Measurements from ENCODE around the gene CTNNBIP1.

The CTNNBIP1 gene

GRCh38 chr1:9842781-9843575, 67.1 kb downstream of the CTNNBIP1 start:
- no peak for TF ChIP-seq FOXP2 (optimal IDR thresholded peaks at IDR 0.05; ENCODE audit: borderline replicate concordance, extremely low read depth, extremely low read length, insufficient read depth)
- no peak for TF ChIP-seq TAF1 (IDR thresholded peaks at IDR 0.05; ENCODE audit: borderline replicate concordance, insufficient read depth, low read length)
- no peak for TF ChIP-seq POLR2AphosphoS5 (IDR thresholded peaks at IDR 0.05; ENCODE audit: low read depth, low read length)
- TF ChIP-seq REST (IDR thresholded peaks at IDR 0.05; ENCODE audit: insufficient read depth in 1 of 2, low read depth in 2 of 2, low read length in 2 of 2), result no peak
- no peak for TF ChIP-seq SIN3A (IDR thresholded peaks at IDR 0.05; ENCODE audit: borderline replicate concordance, insufficient read depth, low read length)

- TF ChIP-seq TAF1 (IDR thresholded peaks at IDR 0.05; ENCODE audit: borderline replicate concordance, insufficient read depth, low read length) (no peak), POLR2AphosphoS5 (IDR thresholded peaks at IDR 0.05; ENCODE audit: low read depth, low read length) (no peak), REST (IDR thresholded peaks at IDR 0.05; ENCODE audit: insufficient read depth in 1 of 2, low read depth in 2 of 2, low read length in 2 of 2) (no peak), FOXP2 (optimal IDR thresholded peaks at IDR 0.05; ENCODE audit: borderline replicate concordance, extremely low read depth, extremely low read length, insufficient read depth) (no peak), SIN3A (IDR thresholded peaks at IDR 0.05; ENCODE audit: borderline replicate concordance, insufficient read depth, low read length) (no peak)
These were observed 67.9 kb downstream of the CTNNBIP1 start for GRCh38 chr1:9842073-9842711.

GRCh38 chr1:9841460-9841859, 68.6 kb downstream of the CTNNBIP1 start:
- TF ChIP-seq REST (IDR thresholded peaks at IDR 0.05; ENCODE audit: insufficient read depth in 1 of 2, low read depth in 2 of 2, low read length in 2 of 2) (no peak), SIN3A (IDR thresholded peaks at IDR 0.05; ENCODE audit: borderline replicate concordance, insufficient read depth, low read length) (no peak), TAF1 (IDR thresholded peaks at IDR 0.05; ENCODE audit: borderline replicate concordance, insufficient read depth, low read length) (no peak), POLR2AphosphoS5 (IDR thresholded peaks at IDR 0.05; ENCODE audit: low read depth, low read length) (no peak), FOXP2 (optimal IDR thresholded peaks at IDR 0.05; ENCODE audit: borderline replicate concordance, extremely low read depth, extremely low read length, insufficient read depth) (no peak)

- TF ChIP-seq TAF1 (IDR thresholded peaks at IDR 0.05; ENCODE audit: borderline replicate concordance, insufficient read depth, low read length), result no peak
These were observed 69.9 kb downstream of the CTNNBIP1 start for GRCh38 chr1:9840176-9840575.

- TF ChIP-seq POLR2AphosphoS5 (IDR thresholded peaks at IDR 0.05; ENCODE audit: low read depth, low read length) (no peak), TAF1 (IDR thresholded peaks at IDR 0.05; ENCODE audit: borderline replicate concordance, insufficient read depth, low read length) (no peak), SIN3A (IDR thresholded peaks at IDR 0.05; ENCODE audit: borderline replicate concordance, insufficient read depth, low read length) (no peak), REST (IDR thresholded peaks at IDR 0.05; ENCODE audit: insufficient read depth in 1 of 2, low read depth in 2 of 2, low read length in 2 of 2) (no peak), FOXP2 (optimal IDR thresholded peaks at IDR 0.05; ENCODE audit: borderline replicate concordance, extremely low read depth, extremely low read length, insufficient read depth) (no peak)
These were observed 71.1 kb downstream of the CTNNBIP1 start for GRCh38 chr1:9838946-9839345.
